H1 (cell line): Measurements from ENCODE around the gene PRKN. TPM values are rescaled to one million over a fixed set of nuclear protein-coding genes. Genes with fewer than 3 reads are reported as not detected.

Experiments used
- CTCF ChIA-PET: fragments of 300-600 bp; sonication (Branson Sonifier 250); formaldehyde crosslinking; loops from one replicate; lab custom pipeline; 2021; ENCODE audit not compliant: partially characterized antibody; lab: Charles Lee
- POLR2A ChIA-PET: fragments of 300-600 bp; sonication (Branson Sonifier 250); formaldehyde crosslinking; loops from one replicate; lab custom pipeline; 2021; ENCODE audit warnings: inconsistent platforms; ENCODE audit not compliant: partially characterized antibody; lab: Charles Lee
- DNase-seq, 2 experiments: peaks; one replicate each; pipeline versions ENCODE4 v3.0.0 to v3.0.0-alpha.2; 2010 to 2022; ENCODE audit warnings: low spot score in 2 of 2, low read depth in 1 of 2, mixed read lengths in 1 of 2
- FAIRE-seq: peaks from 2 replicates; lab custom pipeline; 2011; peaks lifted over from hg19 to GRCh38; lab: Jason Lieb, UNC
- H2AFZ ChIP-seq: 2 replicates; pipeline ENCODE4 v1.8.1; 2012; ENCODE audit warnings: low read length, inconsistent platforms
- H2AK5ac ChIP-seq: 2 replicates; pipeline ENCODE4 v1.6.1; 2013; ENCODE audit warnings: low read depth, low read length
- H2BK120ac ChIP-seq: replicated peaks from 2 replicates; pipeline ENCODE3; 2013; ENCODE audit warnings: low read depth, low read length, inconsistent platforms
- H2BK12ac ChIP-seq: 2 replicates; pipeline ENCODE4 v1.6.1; 2013; ENCODE audit warnings: low read depth, low read length
- H2BK15ac ChIP-seq: 2 replicates; pipeline ENCODE4 v1.6.1; 2013; ENCODE audit warnings: low read length
- H2BK20ac ChIP-seq: 2 replicates; pipeline ENCODE4 v1.6.1; 2013; ENCODE audit warnings: low read length
- H2BK5ac ChIP-seq: 2 replicates; pipeline ENCODE4 v1.6.1; 2013; ENCODE audit warnings: low read depth, low read length
- H3K14ac ChIP-seq: 2 replicates; pipeline ENCODE4 v1.6.1; 2013; ENCODE audit warnings: inconsistent platforms; ENCODE audit not compliant: insufficient read length
- H3K18ac ChIP-seq: 2 replicates; pipeline ENCODE4 v1.6.1; 2013; ENCODE audit warnings: low read length; ENCODE audit errors: extremely low read depth
- H3K23ac ChIP-seq: 2 replicates; pipeline ENCODE4 v1.6.1; 2013; ENCODE audit warnings: inconsistent platforms; ENCODE audit not compliant: insufficient read length
- H3K23me2 ChIP-seq: 2 replicates; pipeline ENCODE4 v1.6.1; 2013; ENCODE audit warnings: low read depth, low read length
- H3K27ac ChIP-seq: 2 replicates; pipeline ENCODE4 v1.6.1; 2011; ENCODE audit warnings: low read depth, low read length, inconsistent platforms
- H3K27me3 ChIP-seq, 4 experiments: replicated peaks in 1 of 4; 1 replicate in 1 of 4; 2 replicates in 3 of 4; pipeline versions ENCODE4 v1.6.1 to v1.8.1; 2011 to 2013; ENCODE audit warnings: low read length in 3 of 4, mild to moderate bottlenecking in 3 of 4, inconsistent platforms in 2 of 4, mixed read lengths in 2 of 4, moderate library complexity in 1 of 4; ENCODE audit not compliant: control insufficient read depth in 3 of 4, insufficient read depth in 3 of 4; ENCODE audit errors: extremely low read depth in 1 of 4
- H3K36me3 ChIP-seq, 4 experiments: 2 replicates each; pipeline versions ENCODE4 v1.6.1 to v1.8.1; 2011 to 2013; ENCODE audit warnings: mild to moderate bottlenecking in 4 of 4, low read length in 3 of 4, moderate library complexity in 2 of 4, control low read depth in 1 of 4, inconsistent platforms in 1 of 4; ENCODE audit not compliant: insufficient read depth in 4 of 4, control insufficient read depth in 2 of 4
- H3K4ac ChIP-seq: replicated peaks from 2 replicates; pipeline ENCODE3; 2013; ENCODE audit warnings: low read length, low read depth, mixed read lengths, inconsistent platforms; ENCODE audit not compliant: insufficient read length
- H3K4me1 ChIP-seq, 4 experiments: replicated peaks in 1 of 4; 1 replicate in 1 of 4; 2 replicates in 3 of 4; pipeline versions ENCODE4 v1.6.1 to v1.8.1; 2011 to 2013; ENCODE audit warnings: low read length in 3 of 4, inconsistent platforms in 2 of 4, mixed read lengths in 1 of 4; ENCODE audit not compliant: insufficient read depth in 4 of 4, control insufficient read depth in 3 of 4
- H3K4me2 ChIP-seq, 2 experiments: 2 replicates each; pipeline versions ENCODE4 v1.6.1 to v1.8.1; 2011 to 2013; ENCODE audit warnings: low read depth in 2 of 2, low read length in 2 of 2, control low read depth in 1 of 2, inconsistent platforms in 1 of 2, mild to moderate bottlenecking in 1 of 2; ENCODE audit not compliant: insufficient read depth in 1 of 2
- H3K4me3 ChIP-seq, 4 experiments: fragments of 200-600, 300-600 bp in 1 of 4; sonication (generic), shearing (Covaris generic), sonication (Bioruptor Twin) in 1 of 4; 2 replicates each; pipeline versions ENCODE4 v1.5.1 to v1.8.1; 2011 to 2016; ENCODE audit warnings: low read length in 4 of 4, low read depth in 3 of 4, control low read depth in 2 of 4, inconsistent platforms in 2 of 4, mild to moderate bottlenecking in 2 of 4, mixed read lengths in 1 of 4, moderate library complexity in 1 of 4; ENCODE audit not compliant: insufficient read depth in 2 of 4; ENCODE audit errors: extremely low read depth in 1 of 4
- H3K56ac ChIP-seq: replicated peaks from 2 replicates; pipeline ENCODE3; 2013; ENCODE audit warnings: low read depth, mild to moderate bottlenecking, mixed read lengths, low read length, inconsistent platforms; ENCODE audit not compliant: insufficient read length
- H3K79me1 ChIP-seq: 2 replicates; pipeline ENCODE4 v1.6.1; 2013; ENCODE audit warnings: low read depth, low read length, control low read depth
- H3K79me2 ChIP-seq, 2 experiments: 2 replicates each; pipeline versions ENCODE4 v1.6.1 to v1.8.1; 2012 to 2013; ENCODE audit warnings: low read length in 2 of 2, mild to moderate bottlenecking in 2 of 2, inconsistent platforms in 1 of 2; ENCODE audit not compliant: insufficient read depth in 2 of 2, control insufficient read depth in 1 of 2
- H3K9ac ChIP-seq, 4 experiments: replicated peaks in 1 of 4; 1 replicate in 1 of 4; 2 replicates in 3 of 4; pipeline versions ENCODE4 v1.6.1 to v1.8.1; 2011 to 2013; ENCODE audit warnings: low read depth in 3 of 4, low read length in 3 of 4, control low read depth in 2 of 4, mild to moderate bottlenecking in 2 of 4, moderate library complexity in 2 of 4, inconsistent platforms in 1 of 4; ENCODE audit errors: extremely low read depth in 1 of 4
- H3K9me3 ChIP-seq, 2 experiments: 2 replicates each; pipeline versions ENCODE4 v1.6.1 to v1.8.1; 2012 to 2013; ENCODE audit warnings: mild to moderate bottlenecking in 2 of 2, moderate library complexity in 2 of 2, control low read depth in 1 of 2, inconsistent platforms in 1 of 2, low read depth in 1 of 2, low read length in 1 of 2, mixed read lengths in 1 of 2; ENCODE audit not compliant: insufficient read depth in 2 of 2
- H4K20me1 ChIP-seq, 2 experiments: replicated peaks in 1 of 2; 2 replicates each; pipeline versions ENCODE3 to v1.8.1; 2011 to 2013; ENCODE audit warnings: inconsistent platforms in 2 of 2, low read length in 2 of 2, mild to moderate bottlenecking in 1 of 2; ENCODE audit not compliant: insufficient read depth in 2 of 2, control insufficient read depth in 1 of 2
- H4K5ac ChIP-seq: 2 replicates; pipeline ENCODE4 v1.6.1; 2013; ENCODE audit warnings: low read length, low read depth, mixed read lengths, inconsistent platforms; ENCODE audit not compliant: insufficient read length
- H4K8ac ChIP-seq: 2 replicates; pipeline ENCODE4 v1.8.0; 2013; ENCODE audit warnings: mild to moderate bottlenecking, moderate library complexity, low read length, inconsistent platforms; ENCODE audit not compliant: insufficient read depth; ENCODE audit errors: extremely low read depth
- H4K91ac ChIP-seq: replicated peaks from 2 replicates; pipeline ENCODE3; 2013; ENCODE audit warnings: low read length, mixed read lengths, inconsistent platforms; ENCODE audit not compliant: insufficient read length
- CEBPB ChIP-seq: IDR thresholded peaks from 2 replicates; pipeline ENCODE4 v1.6.1; 2012; ENCODE audit warnings: low read depth, low read length
- CHD2 ChIP-seq: IDR thresholded peaks from 2 replicates; pipeline ENCODE4 v1.6.1; 2012; ENCODE audit warnings: low read length, improper control_type of control experiment
- EP300 ChIP-seq, 2 experiments: IDR thresholded peaks; 1 replicate in 1 of 2; 2 replicates in 1 of 2; pipeline ENCODE4 v1.6.1; 2011 to 2012; ENCODE audit warnings: low read depth in 2 of 2, low read length in 2 of 2, mild to moderate bottlenecking in 2 of 2, borderline replicate concordance in 1 of 2, inconsistent platforms in 1 of 2, moderate library complexity in 1 of 2
- RBBP5 ChIP-seq: IDR thresholded peaks from 2 replicates; pipeline ENCODE4 v1.7.1; 2012; ENCODE audit warnings: low read depth, mild to moderate bottlenecking, inconsistent platforms, low read length, moderate library complexity, borderline replicate concordance
- SIN3A ChIP-seq, 2 experiments: IDR thresholded peaks in 1 of 2; conservative IDR thresholded peaks in 1 of 2; 2 replicates each; pipeline ENCODE4 v1.6.1; 2011 to 2012; ENCODE audit warnings: low read length in 2 of 2, improper control_type of control experiment in 1 of 2, low read depth in 1 of 2, mild to moderate bottlenecking in 1 of 2
- TCF12 ChIP-seq: IDR thresholded peaks from 2 replicates; pipeline ENCODE4 v1.6.1; 2011; ENCODE audit warnings: low read depth, mild to moderate bottlenecking, low read length
- WGBS, 2 experiments: shearing (Covaris generic) in 1 of 2; methylation state at CpG; one replicate each; pipeline versions ENCODE4 v1.1.6 to v1.1.7; 2013 to 2015; ENCODE audit warnings: low lambda C conversion rate in 2 of 2, mixed read lengths in 2 of 2, inconsistent platforms in 1 of 2, low coverage in 1 of 2, missing lambda C conversion rate in 1 of 2; ENCODE audit not compliant: insufficient replicate concordance in 2 of 2, insufficient coverage in 1 of 2, insufficient read length in 1 of 2; ENCODE audit errors: extremely low coverage in 1 of 2, missing lambda C conversion rate in 1 of 2; 5-methylcytosine and 5-hydroxymethylcytosine counted together
- polyA plus RNA-seq, 7 experiments: library from polyadenylated mRNA; depleted of rRNA in 3 of 7; stranded (reverse) in 5 of 7; unstranded in 2 of 7; fragments of >200 nt in 5 of 7; fragments of 200-250 nt in 2 of 7; gene quantifications; 1 replicate in 5 of 7; 2 replicates in 1 of 7; 4 replicates in 1 of 7; pipeline versions ENCODE4 v1.2.1 to v1.2.3, GENCODE V29; 2011 to 2013; ENCODE audit warnings: missing spikeins in 2 of 7, mixed read lengths in 2 of 7
- total RNA-seq: library from RNA; stranded (reverse); fragmentation: NEBNext Ultra II Directional; extraction: Animal tissue kit (Norgen Biotek cat#: 25700); gene quantifications from 2 replicates; pipeline ENCODE4 v1.2.1, GENCODE V29; 2021

The PRKN gene
- total and polyA plus RNA-seq, 2 of the 8 experiments (the other 6 are each of a cell fraction or from before 2014, with no cell fraction given), result 0.13 to 0.29 TPM

DNA sequence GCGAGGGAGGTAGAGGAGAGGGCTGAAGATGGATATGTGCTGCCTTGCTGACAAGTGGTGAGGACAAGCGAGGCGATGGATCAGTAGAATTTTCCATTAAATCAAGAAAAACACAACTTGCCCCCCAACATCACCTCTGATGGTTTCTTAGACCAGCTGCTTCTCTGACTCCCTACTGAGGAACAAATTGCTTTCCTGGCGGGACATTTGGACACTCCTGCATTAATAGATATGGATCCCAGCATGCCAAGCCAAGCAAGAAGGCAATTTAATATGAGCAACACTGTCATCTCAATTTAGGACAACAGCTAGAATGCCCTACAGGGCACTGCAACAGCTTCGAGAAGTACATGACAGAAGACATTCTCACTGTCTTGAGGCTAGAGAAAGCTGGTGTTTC lies 1205.3 kb downstream of the PRKN start:
- Histone ChIP-seq H3K4ac (no peak overlapping the region), H3K23me2 (no peaks in the 10 kb centered on the region), H2BK120ac (no peak overlapping the region), H3K14ac (no peak overlapping the region), H3K4me2 (no peak overlapping the region), H4K91ac (no peak overlapping the region), H3K56ac (no peak overlapping the region), H3K27ac (no peak overlapping the region), H4K20me1 (no peaks in the 10 kb centered on the region), H3K36me3 (no peaks in the 10 kb centered on the region), H2BK5ac (no peak overlapping the region), H3K4me3 (no peak overlapping the region), H3K79me2 (no peaks in the 10 kb centered on the region), H2BK15ac (no peak overlapping the region), H2BK20ac (no peak overlapping the region), H4K5ac (no peak overlapping the region), H2BK12ac (no peak overlapping the region), H3K9me3 (peaks cover 0 to 4% of the 10 kb centered on the region in 2 experiments; a peak in 1 of 4 replicates), H2AFZ (no peak overlapping the region), H4K8ac (no peak overlapping the region), H3K79me1 (no peaks in the 10 kb centered on the region), H3K9ac (no peak overlapping the region), H3K4me1 (no peaks in the 10 kb centered on the region), H3K27me3 (peaks cover 0 to 1% (median 0%) of the 10 kb centered on the region in 4 experiments; a peak in 1 of 7 replicates), H2AK5ac (no peak overlapping the region), H3K18ac (no peak overlapping the region), H3K23ac (no peak overlapping the region)
- ChIA-PET CTCF (no interaction called here), POLR2A (no interaction called here)
- DNase-seq, result no peak
- FAIRE-seq, result no peak
- TF ChIP-seq TCF12 (no peak), EP300 (IDR thresholded peaks at IDR 0.05; ENCODE audit: borderline replicate concordance in 1 of 2, low read depth in 2 of 2, low read length in 2 of 2) (no peak), CEBPB (no peak), SIN3A (conservative IDR thresholded peaks at IDR 0.05 in 1 of 2, IDR thresholded peaks at IDR 0.05 in 1 of 2; ENCODE audit: low read depth in 1 of 2, low read length in 2 of 2) (no peak), CHD2 (no peak), RBBP5 (no peak)
- WGBS, 2 experiments, result 93% methylated on average over 5 of the region's 5 CpGs; no CpG with 5 or more reads in 1 of the 2 experiments
